ENCODE results near the gene ZFAND3.

- TF ChIP-seq, protein P1, sequence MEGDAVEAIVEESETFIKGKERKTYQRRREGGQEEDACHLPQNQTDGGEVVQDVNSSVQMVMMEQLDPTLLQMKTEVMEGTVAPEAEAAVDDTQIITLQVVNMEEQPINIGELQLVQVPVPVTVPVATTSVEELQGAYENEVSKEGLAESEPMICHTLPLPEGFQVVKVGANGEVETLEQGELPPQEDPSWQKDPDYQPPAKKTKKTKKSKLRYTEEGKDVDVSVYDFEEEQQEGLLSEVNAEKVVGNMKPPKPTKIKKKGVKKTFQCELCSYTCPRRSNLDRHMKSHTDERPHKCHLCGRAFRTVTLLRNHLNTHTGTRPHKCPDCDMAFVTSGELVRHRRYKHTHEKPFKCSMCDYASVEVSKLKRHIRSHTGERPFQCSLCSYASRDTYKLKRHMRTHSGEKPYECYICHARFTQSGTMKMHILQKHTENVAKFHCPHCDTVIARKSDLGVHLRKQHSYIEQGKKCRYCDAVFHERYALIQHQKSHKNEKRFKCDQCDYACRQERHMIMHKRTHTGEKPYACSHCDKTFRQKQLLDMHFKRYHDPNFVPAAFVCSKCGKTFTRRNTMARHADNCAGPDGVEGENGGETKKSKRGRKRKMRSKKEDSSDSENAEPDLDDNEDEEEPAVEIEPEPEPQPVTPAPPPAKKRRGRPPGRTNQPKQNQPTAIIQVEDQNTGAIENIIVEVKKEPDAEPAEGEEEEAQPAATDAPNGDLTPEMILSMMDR (IDR thresholded peaks at IDR 0.05) = no peak
- TF ChIP-seq POLR2AphosphoS5 (IDR thresholded peaks at IDR 0.05) (no peak), EP300 (IDR thresholded peaks at IDR 0.05) (no peak), POLR2A (IDR thresholded peaks at IDR 0.05) (no peak)
Observed at GRCh38 chr6:38080889-38081288, 261.4 kb downstream of the ZFAND3 start.

Measured in upper lobe of left lung (tissue), 4 donors.